AG10803 (cell line): Measurements from ENCODE around the gene KCNJ4.

ENCODE experiments used
- DNase-seq: peaks from one replicate; pipeline ENCODE4 v3.0.0; 2010; ENCODE audit warnings: low read depth
- H3K4me3 ChIP-seq: 2 replicates; pipeline ENCODE4 v1.5.1; 2011; ENCODE audit warnings: mild to moderate bottlenecking, low read length, control low read depth
- TF ChIP-seq, protein P1 (sequence below): conservative IDR thresholded peaks from 2 replicates; pipeline ENCODE4 v1.5.1; 2011; ENCODE audit warnings: mild to moderate bottlenecking, low read length, control low read depth, inconsistent platforms

KCNJ4 gene

DNA sequence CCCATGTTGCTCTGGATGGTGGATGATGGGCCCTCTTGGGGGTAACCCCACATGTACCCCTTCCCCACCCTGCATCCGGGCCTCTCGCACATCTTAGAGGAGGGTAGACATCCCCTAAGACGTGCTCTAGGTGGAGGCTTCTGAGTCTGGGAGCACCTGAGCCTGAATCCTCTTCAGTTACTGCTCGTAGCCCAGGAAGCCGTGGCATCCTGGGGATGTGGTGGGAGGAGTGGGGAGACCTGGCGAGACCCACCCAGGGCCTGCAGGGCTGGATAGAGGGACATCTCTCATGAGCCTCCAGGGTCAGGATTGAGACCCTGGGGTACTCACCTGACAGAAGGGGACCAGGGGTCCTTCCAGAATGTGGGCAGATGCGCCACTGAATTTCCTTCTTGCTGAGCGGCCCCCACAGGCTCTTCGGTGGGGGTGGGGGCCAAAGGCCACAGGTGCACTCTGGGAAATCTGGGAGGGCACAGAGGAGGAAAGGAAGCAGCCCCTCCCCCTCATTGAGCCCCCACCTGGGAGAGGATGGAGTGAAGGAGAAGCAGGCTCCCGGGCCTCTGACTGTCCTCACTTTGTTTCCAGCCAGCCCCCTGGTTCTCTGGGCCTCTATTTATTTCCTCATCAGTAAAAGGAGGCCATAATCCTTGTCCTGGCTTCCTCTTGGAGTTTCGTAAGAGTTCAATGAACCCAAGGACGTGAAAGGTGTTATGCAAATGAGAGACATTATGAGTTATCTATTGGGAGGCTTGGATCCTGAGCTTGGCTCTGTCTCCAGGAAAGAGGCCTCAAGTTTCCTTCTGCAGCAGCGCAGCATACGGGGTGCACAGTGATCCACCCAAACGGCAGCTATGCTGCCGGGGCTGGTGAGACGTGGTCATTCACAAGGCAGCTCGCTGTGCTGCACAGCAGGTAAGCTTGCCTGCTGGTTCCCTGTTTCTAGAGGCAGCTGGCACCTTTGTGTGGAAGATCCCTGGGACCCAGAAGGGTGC, 31.2 kb downstream of the KCNJ4 start:
- no peak overlapping the region for H3K4me3 ChIP-seq
- TF ChIP-seq, protein P1, sequence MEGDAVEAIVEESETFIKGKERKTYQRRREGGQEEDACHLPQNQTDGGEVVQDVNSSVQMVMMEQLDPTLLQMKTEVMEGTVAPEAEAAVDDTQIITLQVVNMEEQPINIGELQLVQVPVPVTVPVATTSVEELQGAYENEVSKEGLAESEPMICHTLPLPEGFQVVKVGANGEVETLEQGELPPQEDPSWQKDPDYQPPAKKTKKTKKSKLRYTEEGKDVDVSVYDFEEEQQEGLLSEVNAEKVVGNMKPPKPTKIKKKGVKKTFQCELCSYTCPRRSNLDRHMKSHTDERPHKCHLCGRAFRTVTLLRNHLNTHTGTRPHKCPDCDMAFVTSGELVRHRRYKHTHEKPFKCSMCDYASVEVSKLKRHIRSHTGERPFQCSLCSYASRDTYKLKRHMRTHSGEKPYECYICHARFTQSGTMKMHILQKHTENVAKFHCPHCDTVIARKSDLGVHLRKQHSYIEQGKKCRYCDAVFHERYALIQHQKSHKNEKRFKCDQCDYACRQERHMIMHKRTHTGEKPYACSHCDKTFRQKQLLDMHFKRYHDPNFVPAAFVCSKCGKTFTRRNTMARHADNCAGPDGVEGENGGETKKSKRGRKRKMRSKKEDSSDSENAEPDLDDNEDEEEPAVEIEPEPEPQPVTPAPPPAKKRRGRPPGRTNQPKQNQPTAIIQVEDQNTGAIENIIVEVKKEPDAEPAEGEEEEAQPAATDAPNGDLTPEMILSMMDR, result no peak
- DNase-seq, result no peak

DNA sequence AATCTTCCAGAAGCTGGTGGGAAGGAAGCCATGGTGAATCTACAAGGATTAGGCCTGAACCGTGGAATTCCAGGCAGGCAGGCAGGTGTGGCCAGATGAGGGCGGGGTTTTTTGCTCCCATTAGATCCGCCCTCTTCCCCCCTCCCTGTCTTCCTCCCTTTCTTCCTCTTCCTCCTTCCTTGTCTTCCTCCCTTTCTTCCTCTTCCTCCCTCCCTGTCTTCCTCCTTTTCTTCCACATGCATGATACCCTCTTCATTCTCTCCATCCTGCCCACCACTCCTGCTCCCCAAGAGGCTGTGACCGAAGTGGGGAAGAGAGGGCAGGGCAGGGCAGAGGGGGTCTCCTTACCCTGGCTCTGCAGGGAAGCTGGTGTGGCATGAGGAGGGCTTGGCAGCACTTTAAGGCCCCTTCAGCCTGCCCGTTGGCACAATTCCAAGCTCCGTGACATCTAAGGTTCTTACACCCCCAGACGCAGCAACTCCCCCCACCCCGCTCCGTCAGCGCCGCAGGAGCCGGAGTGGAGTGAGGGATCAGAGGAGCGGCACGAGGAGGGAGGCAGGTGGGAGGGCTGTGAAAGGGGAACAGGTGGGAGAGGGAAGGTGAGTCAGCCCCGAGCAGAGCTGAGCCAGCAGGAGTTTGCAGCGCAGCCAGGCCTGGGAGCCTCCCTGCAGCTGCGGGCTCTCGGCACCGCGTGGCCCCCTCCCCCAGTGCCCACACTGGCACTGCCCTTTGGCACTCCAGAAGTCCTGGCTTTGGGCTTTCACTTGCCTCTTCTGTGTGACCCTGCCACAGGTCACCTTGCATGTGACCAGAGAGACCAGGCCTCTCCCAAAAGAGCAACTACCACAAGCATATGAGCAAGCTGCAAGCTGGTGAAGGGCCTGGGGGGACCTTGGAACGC, 32.1 kb downstream of the KCNJ4 start:
- no peak overlapping the region for H3K4me3 ChIP-seq
- TF ChIP-seq, protein P1, result no peak
- DNase-seq, result no peak

DNA sequence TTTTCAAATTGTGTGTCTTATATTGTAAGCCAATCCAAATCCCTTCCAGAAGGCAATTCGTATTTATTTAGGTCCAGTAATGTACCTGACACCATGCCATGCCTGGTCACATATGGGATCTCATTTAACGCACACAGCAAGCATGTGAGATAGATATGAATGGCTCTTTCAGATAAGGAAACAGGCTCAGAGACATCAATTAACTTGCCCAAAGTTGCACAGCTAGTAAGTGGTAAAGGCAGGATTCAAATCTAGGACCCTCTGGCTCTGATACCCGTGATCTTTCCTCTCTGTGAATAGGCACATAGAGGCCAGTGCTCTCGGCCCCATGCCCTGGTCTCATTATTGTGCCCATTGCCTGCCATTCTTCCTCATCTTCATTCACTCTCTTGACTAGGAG, 34.3 kb downstream of the KCNJ4 start:
- TF ChIP-seq, protein P1, result no peak
- H3K4me3 ChIP-seq, result no peak overlapping the region
- DNase-seq, result no peak

DNA sequence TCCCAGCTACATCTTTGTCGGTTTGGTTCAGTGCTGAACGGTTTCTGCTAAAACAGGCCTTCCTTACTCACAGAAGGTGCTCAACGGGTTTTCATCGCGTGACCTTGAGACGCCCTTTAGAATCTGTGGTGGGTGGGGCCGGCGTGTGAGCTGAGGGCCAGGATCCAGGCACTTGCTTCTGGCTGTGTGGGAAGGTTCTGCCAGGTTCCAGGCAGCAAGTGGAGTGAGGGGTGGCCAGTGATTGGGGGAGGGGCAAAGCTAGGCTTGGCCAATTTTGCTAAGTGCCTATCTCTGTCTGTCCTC, 35.2 kb downstream of the KCNJ4 start:
- no peak for DNase-seq
- TF ChIP-seq, protein P1, result no peak
- no peak overlapping the region for H3K4me3 ChIP-seq

DNA sequence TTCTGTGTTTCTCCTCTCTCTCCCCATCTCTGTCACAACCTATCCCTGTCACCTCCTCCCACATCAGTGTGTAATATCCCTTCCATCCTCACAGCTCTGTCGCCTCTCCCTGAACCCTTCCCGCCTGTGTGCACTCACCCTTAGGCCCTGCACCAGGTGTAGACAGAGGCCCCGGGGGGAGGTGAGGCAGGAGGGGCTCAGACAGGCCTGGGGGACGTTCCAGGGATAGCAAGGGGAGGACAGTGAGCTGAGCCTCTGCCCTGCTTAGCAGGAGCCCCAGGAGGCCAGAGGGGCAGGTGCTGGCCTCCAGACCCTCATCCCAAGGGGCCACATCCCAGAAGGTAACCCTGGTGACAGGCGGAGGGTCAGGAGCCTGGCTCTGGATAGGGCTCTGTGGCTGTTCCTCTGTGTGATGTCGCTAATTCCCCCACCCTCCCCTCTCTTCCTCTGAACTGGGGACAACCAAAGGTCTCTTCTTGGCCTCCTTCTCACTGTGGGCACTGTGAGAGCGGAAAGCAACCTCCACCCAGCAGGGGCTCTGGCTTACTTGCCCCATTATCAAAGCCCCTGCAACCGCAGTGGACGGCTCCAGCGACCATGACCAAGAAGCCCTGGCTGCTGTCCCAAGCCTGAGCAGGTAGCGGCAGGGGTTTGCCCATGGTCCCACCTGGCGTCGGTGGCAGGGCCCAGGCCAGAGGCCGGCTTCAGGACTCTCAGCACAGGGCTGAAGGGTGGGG, 35.7 kb downstream of the KCNJ4 start:
- no peak overlapping the region for H3K4me3 ChIP-seq
- TF ChIP-seq, protein P1, result no peak
- no peak for DNase-seq

DNA sequence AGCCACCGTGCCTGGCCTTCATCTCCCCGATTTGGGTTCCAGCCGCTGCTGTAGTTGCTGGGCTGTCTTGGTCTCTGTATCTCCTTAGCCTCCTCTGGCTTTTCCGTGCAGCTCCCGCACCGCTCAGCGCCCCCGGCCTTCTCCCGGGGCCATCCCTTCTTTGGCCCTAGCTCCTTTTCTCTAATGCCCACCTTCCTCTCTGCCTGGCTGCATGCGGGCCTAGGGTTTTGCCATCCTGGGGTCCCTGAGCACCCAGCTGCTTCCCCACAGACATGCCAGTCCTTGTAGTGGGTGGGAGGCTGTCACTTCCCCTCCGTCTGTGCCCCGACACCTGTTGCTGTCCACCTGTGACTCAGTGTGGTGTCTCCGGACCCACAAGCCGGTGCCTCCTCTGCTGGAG, 36.4 kb downstream of the KCNJ4 start:
- TF ChIP-seq, protein P1, result no peak

More for the DNA sequence above, 36.4 kb downstream of the KCNJ4 start:
- H3K4me3 ChIP-seq, result no peak overlapping the region
- no peak for DNase-seq
